ENCODE results near the gene KCNK13. TPM values are rescaled to one million over a fixed set of nuclear protein-coding genes. Genes with fewer than 3 reads are reported as not detected.
A peak's percentile ranks its signal among the peaks of the same experiment; 100 is the strongest.

KCNK13 gene
- total and polyA plus RNA-seq, 2 donors (not counting 1 experiment from before 2014, with no cell fraction given), result not detected

- Histone ChIP-seq H3K4me3 (replicated peaks in 1 of 4; ENCODE audit: control extremely low read depth in 1 of 4, insufficient read depth in 1 of 4, low read depth in 3 of 4, low read length in 4 of 4) (no peak overlapping the region), H2AFZ (ENCODE audit: low read length) (no peak overlapping the region), H4K20me1 (ENCODE audit: control insufficient read depth, extremely low read depth, insufficient read depth, low read length) (no peaks in the 10 kb centered on the region), H3K27ac (ENCODE audit: insufficient read depth, low read length) (no peak overlapping the region), H3K9me3 (ENCODE audit: control insufficient read depth, insufficient read depth, low read depth, low read length) (no peaks in the 10 kb centered on the region), H3K27me3 (ENCODE audit: control insufficient read depth, insufficient read depth, low read length) (no peaks in the 10 kb centered on the region), H3K36me3 (ENCODE audit: control insufficient read depth, insufficient read depth, low read length) (no peaks in the 10 kb centered on the region), H3K79me2 (ENCODE audit: control insufficient read depth, insufficient read depth, low read length) (no peaks in the 10 kb centered on the region), H3K9ac (ENCODE audit: insufficient read depth, low read length) (no peak overlapping the region), H3K4me1 (ENCODE audit: control insufficient read depth, extremely low read depth, insufficient read depth, low read length) (no peaks in the 10 kb centered on the region), H3K4me2 (ENCODE audit: extremely low read depth, insufficient read depth, low read length) (no peak overlapping the region)
- TF ChIP-seq CTCF (conservative IDR thresholded peaks at IDR 0.05 in 1 of 2, IDR thresholded peaks at IDR 0.05 in 1 of 2; ENCODE audit: low read depth in 1 of 2, low read length in 2 of 2), result no peak
- TF ChIP-seq EZH2 (IDR thresholded peaks at IDR 0.05; ENCODE audit: low read length, missing control alignments), result no peak
- peak; percentile 17 to 91 for DNase-seq (ENCODE audit: low read depth in 2 of 2)
Measured at GRCh38 chr14:90091393-90091792, 29.6 kb downstream of the KCNK13 start.

GRCh38 chr14:90093942-90094595 is 32.3 kb downstream of the KCNK13 start:
- no peak overlapping the region for H2AFZ ChIP-seq (ENCODE audit: low read length)
- no peak overlapping the region for H3K4me3 ChIP-seq (replicated peaks in 1 of 4; ENCODE audit: control extremely low read depth in 1 of 4, insufficient read depth in 1 of 4, low read depth in 3 of 4, low read length in 4 of 4)
- H3K9ac ChIP-seq (ENCODE audit: insufficient read depth, low read length), result no peak overlapping the region
- H3K4me2 ChIP-seq (ENCODE audit: extremely low read depth, insufficient read depth, low read length), result no peak overlapping the region
- H3K79me2 ChIP-seq (ENCODE audit: control insufficient read depth, insufficient read depth, low read length), result no peaks in the 10 kb centered on the region
- TF ChIP-seq EZH2 (IDR thresholded peaks at IDR 0.05; ENCODE audit: low read length, missing control alignments) (no peak), CTCF (conservative IDR thresholded peaks at IDR 0.05 in 1 of 2, IDR thresholded peaks at IDR 0.05 in 1 of 2; ENCODE audit: low read depth in 1 of 2, low read length in 2 of 2) (no peak)
- no peaks in the 10 kb centered on the region for H3K9me3 ChIP-seq (ENCODE audit: control insufficient read depth, insufficient read depth, low read depth, low read length)
- no peaks in the 10 kb centered on the region for H3K36me3 ChIP-seq (ENCODE audit: control insufficient read depth, insufficient read depth, low read length)
- H3K27ac ChIP-seq (ENCODE audit: insufficient read depth, low read length), result no peak overlapping the region
- DNase-seq (ENCODE audit: low read depth in 2 of 2), result peak; percentile 7 to 85
- no peaks in the 10 kb centered on the region for H4K20me1 ChIP-seq (ENCODE audit: control insufficient read depth, extremely low read depth, insufficient read depth, low read length)
- H3K4me1 ChIP-seq (ENCODE audit: control insufficient read depth, extremely low read depth, insufficient read depth, low read length), result no peaks in the 10 kb centered on the region
- no peaks in the 10 kb centered on the region for H3K27me3 ChIP-seq (ENCODE audit: control insufficient read depth, insufficient read depth, low read length)

DNA sequence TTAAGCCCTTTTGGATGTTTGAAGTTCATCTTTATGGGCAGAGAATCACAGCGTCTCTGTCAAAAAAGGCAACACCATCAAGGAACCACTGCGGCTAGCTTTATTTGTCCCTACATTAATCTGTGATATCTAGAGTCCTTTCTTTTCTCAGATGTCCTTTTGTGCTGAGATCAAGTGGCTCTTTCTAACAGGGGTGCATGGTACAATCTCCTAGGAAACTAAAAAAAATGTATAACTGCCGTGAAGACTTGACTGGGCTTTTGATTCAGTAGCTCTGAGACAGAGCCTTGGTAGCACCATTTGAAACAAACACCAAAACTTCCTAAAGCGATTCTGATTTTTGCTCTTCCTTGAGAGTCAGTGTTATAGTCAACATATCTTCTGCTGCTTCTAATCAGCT is 33.3 kb downstream of the KCNK13 start:
- Histone ChIP-seq H3K36me3 (ENCODE audit: control insufficient read depth, insufficient read depth, low read length) (no peaks in the 10 kb centered on the region), H2AFZ (ENCODE audit: low read length) (no peak overlapping the region), H3K4me1 (ENCODE audit: control insufficient read depth, extremely low read depth, insufficient read depth, low read length) (no peaks in the 10 kb centered on the region), H3K9ac (ENCODE audit: insufficient read depth, low read length) (no peak overlapping the region), H3K4me3 (replicated peaks in 1 of 4; ENCODE audit: control extremely low read depth in 1 of 4, insufficient read depth in 1 of 4, low read depth in 3 of 4, low read length in 4 of 4) (no peak overlapping the region), H3K4me2 (ENCODE audit: extremely low read depth, insufficient read depth, low read length) (no peak overlapping the region), H3K9me3 (ENCODE audit: control insufficient read depth, insufficient read depth, low read depth, low read length) (no peaks in the 10 kb centered on the region), H3K27ac (ENCODE audit: insufficient read depth, low read length) (no peak overlapping the region), H4K20me1 (ENCODE audit: control insufficient read depth, extremely low read depth, insufficient read depth, low read length) (no peaks in the 10 kb centered on the region), H3K79me2 (ENCODE audit: control insufficient read depth, insufficient read depth, low read length) (no peaks in the 10 kb centered on the region), H3K27me3 (ENCODE audit: control insufficient read depth, insufficient read depth, low read length) (no peaks in the 10 kb centered on the region)
- no peak for DNase-seq (ENCODE audit: low read depth in 2 of 2)
- TF ChIP-seq EZH2 (IDR thresholded peaks at IDR 0.05; ENCODE audit: low read length, missing control alignments) (no peak), CTCF (conservative IDR thresholded peaks at IDR 0.05 in 1 of 2, IDR thresholded peaks at IDR 0.05 in 1 of 2; ENCODE audit: low read depth in 1 of 2, low read length in 2 of 2) (no peak)

Measured in fibroblast of lung (primary cell).